Stimulated activated CD4-positive, alpha-beta T cell treated with anti-CD3 and anti-CD28 coated beads, Interleukin-12 subunit alpha, Interleukin-12 subunit beta, amount 100 ng/mL, for 4 hours (primary cell): ENCODE data around the gene TAS1R2.

Experiments used
- DNase-seq: peaks from one replicate; pipeline ENCODE4 v3.0.0-alpha.2; 2020

TAS1R2 gene

DNA sequence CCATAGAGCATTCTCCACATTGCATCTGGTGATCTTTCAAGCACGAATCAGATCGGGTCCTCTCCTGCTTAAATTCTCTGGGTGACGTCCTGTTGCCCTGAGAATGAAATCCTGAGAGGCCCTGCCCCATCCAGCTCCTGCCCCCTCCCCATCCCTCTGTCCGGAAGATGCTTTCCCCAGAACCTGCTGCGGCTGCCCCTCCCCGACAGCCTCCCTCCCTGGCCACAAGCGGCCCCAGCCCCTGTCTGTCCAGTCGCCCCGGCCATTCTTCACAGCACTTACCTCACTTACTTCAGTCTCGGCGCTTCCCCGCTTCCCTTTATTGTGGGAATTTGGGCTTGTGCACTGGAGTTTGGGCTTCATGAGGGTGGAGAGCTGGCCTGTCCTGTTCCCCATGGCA, 40.3 kb downstream of the TAS1R2 start:
- no peak for DNase-seq

DNA sequence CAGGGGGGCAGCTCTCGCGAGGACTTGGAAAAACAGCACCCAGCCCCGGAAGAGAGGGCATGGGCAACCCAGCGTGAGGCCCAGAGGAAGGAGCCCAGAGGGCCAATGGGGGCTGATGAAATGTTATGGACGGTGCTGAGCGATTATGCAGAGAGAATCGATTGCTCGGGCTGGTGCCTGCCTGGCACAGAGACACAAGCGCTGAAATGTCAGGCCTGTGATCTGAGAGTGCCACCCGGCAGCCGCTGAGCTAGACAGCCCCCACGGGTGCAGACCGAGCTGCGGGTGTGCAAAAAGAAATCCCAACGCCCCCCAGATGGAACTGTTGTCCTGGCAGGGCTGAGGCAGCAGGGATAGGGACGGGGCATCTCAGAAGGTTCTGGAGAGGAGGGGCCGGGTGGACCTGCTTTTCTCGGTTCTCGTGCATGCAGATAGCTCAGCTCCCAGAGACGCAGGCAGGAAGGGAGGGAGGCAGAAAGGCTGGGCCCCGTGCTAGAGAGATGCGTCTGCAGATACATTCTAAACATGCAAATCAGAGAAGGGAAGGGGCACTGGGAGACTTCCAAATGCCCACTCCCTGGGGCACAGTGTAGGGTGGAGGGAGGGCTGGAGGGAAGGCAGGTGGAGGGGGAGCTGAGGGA, 41.5 kb downstream of the TAS1R2 start:
- DNase-seq, result no peak

DNA sequence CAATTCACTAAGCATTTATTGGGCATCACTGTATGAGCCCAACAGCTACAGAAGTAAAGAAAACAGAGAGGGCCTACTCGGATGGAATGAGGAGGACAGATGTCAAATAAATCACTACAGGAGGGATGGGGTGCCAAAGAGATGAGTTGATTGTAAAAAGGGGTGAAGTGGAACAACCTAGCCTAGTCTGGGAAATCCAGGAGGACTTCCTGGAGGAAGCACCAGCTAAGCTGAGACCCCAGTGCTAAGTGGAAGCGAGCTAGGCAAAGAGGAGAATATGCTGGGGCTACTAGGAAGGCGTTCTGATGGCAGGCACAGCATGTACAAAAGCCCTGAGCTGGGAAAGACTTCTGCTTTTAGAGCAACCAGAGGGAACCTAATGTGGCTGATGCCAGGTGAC, 42.1 kb downstream of the TAS1R2 start:
- no peak for DNase-seq

DNA sequence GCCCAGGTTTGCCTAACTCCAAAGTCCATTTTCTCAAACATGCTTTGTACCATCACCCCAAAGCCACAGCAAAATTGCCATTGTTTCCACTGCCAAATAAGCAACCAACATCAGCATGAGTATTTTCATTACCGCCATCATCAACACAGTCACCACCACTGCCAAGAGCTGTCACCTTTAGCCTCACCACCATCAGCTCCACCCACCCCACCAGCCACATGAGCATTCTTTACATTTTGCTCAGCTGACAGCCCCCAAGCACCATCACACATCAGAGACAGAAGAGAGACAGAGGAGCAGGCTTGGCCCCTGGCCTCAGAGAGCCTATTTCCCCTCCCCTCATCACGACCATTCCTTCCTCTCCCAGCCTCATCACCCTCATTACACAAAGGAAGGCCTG, 42.7 kb downstream of the TAS1R2 start:
- DNase-seq, result no peak

DNA sequence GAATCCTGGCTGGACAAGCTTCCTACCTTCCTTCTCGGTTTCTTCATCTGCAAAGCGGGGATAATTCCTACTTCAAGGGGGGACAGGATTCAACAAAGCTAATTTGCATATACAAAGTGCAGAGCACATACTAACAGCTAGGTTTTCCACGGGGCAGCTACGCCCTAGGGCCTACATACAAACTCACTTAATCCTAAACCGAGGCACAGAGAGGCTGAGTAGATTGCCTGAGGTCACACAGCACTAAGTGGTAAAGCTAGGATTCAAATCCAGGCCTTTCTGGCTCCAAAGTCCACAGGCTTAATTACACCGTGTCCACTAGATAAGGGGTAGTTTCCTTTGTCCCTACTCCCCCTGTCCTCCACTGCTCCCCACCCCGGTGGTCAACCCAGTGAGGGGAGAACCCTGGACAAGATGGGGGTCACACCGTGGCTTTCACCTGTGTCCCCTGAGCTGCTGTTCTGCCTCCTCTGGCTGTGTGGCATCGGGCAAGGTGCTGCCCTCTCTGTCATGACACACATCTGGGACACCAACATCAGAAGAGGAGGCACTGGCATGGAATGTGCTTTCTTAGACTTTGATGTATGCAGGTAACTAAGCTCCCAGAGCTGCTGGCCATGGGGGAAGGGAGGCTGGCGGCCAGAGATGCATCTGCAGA, 44.5 kb downstream of the TAS1R2 start:
- DNase-seq, result no peak

DNA sequence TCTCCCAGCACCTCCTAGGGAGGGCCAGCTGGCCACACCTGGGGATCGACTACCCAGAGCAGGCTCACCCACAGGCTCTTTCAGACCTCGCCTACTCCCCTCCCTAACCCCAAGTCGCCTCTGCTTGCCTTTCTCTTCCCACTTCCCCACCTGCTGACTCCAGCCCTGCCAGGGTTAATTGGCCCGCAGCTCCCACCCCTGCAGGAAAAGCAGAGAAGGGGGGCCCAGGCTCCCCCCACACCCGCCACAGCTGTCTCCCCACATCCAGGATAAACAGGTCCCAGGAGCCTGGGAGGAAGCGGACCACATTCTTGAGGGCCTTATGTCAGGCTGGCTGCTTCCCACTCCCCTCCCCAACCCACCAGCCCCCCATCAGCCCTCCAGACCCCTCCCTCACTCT, 45.0 kb downstream of the TAS1R2 start:
- DNase-seq, result no peak

DNA sequence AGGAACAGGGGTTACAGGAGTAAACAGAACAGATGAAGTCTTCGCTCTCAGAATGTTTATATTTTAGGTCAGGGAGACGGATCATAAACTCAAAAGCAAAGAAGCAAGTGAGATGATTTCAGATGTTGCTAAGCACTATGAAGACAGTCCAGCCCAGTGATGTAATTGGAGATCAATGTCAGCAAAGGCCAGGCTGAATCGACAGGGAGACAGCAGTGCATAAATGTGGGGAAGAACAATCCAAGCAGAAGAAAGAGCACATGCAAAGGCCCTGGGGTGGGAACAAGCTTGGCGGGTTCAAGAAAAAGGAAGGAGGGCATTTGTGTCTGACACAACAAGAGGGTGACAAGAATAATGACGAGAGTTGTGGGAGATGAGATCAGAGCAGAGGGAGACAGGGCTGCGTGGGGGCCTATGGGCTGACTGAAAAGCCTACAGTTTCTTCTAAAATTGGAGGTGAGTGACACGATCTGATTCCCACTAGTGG, 47.0 kb downstream of the TAS1R2 start:
- no peak for DNase-seq

DNA sequence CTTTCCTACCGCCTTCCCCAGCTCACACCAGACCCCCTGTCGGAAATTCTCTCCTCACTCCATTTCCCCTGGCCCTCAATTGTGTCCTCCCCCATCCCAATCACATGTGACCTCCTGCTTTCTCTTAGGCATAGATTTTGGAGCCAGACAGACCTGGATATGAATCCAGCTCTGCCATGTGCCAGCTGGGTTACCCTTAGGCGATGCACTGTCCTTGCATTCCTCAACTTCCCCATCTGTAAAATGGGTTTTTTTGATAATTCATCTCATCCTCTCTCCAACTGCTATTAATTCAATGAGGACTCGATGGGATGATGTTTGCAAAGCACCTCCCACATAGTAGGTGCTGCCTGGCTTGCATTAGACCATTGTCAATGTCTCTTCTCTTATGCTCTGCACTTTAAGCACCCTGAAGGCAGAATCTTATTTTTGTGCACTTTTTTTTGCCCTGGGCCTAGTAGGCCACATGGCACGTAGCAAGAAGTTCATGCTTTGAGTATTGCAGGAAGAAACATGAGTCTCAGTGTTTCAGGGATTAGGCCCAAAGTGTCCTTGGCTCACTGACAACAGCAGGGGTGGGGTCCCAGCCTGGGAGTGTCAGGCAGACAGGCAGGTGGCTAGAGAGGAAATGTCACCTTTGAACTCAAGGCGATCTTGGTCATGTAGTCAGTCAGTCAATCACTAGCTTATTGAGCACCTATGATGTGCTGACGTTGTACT, 47.6 kb downstream of the TAS1R2 start:
- DNase-seq, result no peak

DNA sequence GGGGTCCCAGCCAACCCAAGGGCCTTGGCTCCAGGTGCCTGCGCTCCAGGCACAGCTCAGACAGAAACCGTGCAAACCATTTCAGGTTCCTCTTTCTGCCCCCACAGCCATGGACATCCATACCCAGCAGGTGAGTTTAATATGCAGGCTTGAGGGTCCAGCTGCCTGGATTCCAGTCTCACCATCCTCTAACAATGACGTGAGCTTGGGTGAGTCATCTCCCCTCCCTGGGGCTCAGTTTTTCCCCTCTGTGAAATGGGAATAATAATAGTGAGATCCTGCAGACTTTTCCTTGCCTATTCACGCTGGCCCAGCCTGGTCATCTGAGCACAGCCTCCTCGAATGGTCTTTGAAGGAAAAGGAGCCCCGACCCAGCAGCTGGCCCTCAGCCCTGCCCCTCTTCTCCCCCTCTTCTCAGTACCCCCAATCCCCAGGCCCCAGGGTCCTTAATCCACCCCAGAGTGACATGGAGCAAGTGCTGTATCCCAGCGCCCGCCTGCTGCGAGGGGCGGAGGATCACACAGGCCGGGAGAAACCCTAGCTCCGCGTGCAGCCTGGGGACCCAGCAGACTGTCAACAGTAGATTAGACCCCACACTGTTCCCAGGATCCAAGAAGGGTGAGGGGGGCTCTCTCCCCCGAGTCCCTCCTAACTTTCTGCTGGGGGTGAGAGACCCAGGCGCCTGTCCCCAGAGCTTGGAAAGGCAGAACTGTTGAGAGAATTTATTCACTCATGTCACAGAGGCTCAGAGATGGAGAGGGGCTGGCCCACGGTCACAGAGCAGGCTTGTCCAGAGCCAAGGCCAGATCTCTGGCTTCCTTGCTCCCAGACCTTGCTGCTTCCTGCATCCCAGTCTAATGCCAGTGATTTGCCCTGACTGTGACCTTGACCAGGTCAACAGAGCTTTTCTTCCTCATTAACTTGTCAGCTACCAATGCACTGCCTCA, 49.2 kb downstream of the TAS1R2 start:
- DNase-seq, result no peak

DNA sequence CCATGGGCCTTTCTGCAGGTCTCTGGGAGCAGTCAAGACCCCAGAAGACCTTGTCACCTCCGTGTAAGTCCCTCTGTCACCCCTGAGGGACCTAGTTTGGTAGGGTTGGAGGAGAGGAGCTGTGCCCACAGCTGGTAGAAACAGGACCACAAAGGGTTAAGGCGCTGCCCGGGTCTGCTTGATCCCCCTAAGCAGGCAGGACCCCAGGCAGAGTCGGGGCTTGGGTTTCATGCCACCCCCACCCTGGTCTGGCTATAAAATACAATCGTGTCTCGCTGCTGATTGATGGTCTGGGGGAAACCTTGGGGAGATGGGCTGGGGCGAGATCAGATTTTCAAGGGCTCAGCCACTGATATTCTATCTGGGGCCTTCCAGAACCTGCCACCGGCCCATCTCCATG, 50.9 kb downstream of the TAS1R2 start:
- no peak for DNase-seq

DNA sequence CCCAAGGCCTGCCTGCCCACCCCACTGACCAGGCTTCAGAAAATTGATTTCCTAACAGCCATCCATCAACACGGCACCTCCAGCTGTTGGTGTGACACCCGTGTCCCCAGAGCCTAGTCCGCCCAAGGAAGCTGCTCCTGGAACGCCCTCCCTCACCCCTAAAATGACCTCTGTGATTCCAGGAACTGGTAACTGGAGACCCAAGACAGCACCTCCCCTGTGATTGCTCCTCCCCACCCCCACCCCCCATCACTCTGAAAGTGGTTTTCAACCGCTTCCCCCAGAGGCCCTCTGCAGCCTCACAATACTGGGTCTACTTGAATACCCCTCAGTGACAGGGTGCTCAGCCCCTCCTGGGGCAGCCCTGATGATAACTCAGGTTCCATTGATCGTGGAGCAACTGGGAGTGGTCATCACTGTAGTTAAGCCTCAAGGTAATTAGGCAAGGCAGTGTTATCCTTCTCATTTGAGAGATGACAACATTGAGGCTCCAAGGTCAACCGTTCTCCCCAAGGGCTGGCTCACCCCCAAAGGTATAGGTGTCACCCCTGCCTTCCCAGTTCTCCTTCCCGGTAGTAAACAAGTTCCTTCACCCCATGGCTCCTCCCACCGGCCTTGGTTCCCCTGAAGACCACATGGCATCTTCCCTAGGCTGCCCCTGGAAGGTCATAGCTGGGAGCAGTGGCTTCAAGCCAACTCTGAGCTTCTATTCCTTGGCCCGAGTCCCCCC, 52.0 kb downstream of the TAS1R2 start:
- DNase-seq, result no peak

DNA sequence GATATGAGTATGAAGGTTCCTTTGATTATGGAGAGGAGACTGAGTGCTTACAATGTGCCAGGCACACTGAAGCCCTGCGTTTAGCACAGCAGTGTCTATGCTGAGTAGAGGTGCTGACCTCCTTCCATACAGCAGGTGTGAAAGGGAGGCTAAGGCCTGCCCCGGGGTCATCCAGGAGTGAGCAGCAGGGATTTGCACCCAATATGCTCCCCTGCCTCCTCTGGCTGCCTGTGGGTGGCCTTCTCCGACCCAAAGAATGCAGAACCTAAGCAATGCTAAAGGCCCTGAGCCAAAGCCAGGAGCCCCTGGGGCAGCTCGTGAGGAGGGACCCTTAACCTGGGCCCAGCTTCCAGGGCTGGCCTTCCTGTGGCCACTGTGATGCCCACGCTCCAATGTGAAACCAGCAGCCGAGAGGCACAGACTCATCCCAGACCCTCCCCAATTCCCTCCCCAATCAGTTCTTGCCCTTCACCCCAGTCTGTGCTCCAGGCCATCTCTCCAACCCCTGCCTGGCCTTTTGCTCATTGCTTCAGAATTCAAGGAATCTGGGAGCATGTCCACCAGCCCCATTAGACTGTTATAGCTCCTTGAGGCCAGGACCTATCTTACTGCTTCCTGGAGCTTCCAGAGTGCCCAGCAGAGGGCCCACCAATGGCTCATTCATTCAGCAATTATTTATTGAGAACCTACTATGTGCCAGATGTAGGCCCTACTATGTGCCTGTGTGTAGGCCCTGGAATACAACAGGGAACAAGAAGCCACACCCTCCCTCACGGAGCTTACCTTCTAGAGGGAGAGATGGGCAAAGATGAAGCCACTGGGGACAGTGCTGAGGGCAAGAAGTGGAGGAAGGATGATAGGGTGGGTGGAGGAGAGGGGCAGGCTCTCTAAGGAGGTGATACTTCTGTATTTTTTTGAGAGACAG, 53.3 kb downstream of the TAS1R2 start:
- no peak for DNase-seq

DNA sequence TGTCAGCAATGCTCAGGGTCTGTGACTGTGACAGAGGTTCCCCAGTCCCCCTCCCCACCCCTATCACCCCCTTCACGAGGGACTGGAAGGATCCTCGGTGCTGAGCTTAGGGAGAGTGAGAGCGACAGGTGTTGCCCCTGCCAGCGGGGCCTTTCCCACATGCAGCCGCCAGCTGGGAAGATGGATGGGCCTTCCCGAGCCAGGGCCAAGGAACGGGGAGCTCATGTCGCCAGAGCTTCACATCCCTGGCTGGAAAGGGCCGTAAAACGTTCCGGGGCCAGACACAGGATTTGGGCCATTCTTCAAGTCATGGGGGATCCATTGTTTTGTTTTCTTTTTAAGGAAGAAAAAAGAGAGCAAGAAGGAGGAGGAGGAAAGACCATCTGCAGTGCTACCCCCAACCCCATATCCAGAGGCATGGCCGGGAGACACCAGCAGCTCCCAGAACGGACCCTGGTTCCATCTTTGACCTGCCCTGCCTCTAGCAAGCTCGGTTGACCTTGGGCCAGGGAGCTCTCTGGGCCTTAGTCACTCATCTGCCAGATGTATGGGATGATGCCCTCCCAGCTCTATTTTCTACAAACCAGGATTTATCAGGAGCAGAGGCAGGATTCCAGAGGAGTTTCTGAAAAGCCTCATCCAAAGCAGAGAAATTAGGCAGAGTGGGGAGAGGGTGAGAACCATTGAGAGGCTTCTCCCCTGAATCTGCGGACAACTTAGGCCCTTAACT, 54.1 kb downstream of the TAS1R2 start:
- no peak for DNase-seq

DNA sequence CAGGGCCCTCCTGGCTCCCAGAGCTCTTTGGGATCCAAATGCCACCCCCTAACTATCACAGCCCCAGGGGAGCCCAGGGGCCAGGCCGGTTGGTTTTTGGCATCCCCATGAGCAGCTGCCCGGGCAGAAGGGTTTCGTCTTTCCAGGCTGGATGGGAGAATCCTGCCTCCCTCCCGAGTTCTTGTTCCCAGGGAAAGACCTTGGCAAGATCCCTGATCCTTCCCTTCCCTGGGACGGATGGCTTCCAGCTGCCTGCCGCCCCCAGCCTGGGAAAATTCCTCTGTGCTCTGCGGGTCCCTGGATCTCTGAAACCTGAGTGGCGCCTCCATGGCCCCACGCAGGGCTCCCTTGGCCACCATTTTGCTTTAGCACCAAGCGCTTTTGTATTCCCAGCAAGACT, 55.6 kb downstream of the TAS1R2 start:
- DNase-seq, result no peak

DNA sequence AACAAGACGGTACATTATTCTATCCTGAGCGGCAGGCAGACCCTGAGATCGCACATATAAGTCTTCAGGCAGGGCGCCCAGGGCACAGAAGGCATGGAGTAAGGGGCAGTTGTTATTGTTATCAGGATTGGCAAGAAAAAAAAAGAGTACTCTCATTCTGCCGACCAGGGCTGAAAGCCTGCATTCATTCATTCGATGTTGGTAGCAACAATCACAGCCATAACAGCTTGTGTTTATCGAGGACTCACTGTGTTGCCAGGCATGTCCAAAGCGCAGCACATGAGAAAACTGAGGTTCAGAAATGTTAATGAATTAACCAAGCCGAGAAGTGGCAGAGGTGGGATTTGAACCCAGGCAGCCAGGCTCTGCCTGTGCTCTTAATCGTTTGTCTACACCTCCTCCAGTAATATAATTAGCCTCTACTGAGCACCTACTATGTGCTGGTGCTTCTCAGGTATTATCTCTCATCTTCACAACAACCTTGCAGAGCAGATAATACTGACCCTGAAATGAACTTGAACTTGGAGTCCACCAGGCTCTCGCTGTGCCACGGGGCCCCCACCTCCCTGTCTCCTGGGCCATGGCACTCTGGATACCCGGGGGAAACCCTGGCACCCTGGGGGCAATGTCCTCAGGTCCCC, 56.2 kb downstream of the TAS1R2 start:
- no peak for DNase-seq

DNA sequence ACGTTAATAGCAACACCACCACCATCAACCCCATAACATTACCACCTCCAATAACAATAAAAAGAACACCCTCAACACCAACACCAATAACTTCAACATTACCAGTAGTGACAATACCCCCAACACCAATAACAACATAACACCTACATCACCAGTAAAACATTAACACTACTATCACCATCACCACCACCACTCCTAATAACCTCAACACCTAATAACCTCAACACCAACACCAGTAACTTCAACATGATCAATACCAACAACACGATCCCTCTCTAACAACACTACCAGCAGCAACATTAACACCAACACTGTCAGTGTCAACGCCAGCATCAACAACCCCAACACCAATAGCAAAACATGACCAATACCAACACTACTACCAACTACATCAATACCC, 57.2 kb downstream of the TAS1R2 start:
- no peak for DNase-seq

DNA sequence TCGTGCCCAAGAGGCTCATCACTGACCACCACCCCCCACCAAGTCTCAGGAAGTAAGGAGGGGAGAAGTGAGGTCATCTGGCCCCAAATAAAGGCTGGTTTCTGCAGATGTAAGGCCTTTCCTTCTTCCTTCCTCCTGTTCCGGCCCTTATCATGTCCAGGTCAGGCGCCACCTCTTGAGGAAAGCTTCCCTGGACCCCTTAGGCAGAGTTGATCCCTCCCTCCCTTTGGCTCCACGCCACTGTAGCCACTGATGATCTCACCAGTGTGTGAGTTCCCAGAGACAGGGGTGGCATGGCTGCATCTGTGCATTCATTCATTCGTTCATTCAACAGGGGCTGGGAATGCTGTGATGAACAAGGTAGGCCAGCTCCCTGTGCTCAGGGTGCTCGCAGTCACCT, 59.2 kb downstream of the TAS1R2 start:
- no peak for DNase-seq

DNA sequence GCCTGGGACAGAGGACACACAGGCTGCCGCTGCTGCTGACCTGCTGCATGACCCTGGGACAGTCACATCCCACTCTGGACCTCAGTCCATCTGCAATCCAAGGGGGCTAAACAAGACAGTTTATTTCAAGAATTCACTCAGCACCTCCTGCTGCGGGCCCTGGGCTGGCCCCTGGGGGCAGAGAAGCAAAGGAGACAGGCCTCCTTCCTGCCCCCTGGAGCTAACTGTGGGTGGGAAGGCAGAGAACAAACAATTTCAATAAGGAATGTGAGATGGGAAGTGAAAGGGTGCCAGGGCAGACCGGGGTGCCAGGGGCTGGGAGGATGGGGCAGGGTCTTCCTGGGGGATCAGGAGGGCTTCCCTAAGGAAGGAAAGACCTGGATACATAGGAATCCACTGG, 60.0 kb downstream of the TAS1R2 start:
- no peak for DNase-seq

DNA sequence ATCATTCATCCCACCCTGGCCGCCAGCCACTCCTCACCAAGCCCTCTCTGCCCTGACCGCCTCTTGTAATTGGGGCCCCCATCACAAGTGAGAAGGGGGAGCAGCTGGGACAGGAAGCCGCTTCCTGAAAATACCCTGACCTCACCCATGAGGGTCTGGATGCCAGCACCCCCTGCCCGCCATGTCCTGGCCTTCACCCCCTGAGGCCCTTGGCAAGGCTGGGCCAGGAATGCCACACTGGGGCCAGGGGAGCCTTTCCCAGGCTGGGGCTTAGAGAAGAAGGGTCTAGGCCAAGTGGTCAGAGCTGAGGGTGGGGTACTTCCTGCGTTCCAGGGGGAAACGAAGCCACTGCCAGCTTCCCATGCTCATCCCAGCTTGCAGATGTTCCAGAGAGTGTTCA, 60.5 kb downstream of the TAS1R2 start:
- no peak for DNase-seq

DNA sequence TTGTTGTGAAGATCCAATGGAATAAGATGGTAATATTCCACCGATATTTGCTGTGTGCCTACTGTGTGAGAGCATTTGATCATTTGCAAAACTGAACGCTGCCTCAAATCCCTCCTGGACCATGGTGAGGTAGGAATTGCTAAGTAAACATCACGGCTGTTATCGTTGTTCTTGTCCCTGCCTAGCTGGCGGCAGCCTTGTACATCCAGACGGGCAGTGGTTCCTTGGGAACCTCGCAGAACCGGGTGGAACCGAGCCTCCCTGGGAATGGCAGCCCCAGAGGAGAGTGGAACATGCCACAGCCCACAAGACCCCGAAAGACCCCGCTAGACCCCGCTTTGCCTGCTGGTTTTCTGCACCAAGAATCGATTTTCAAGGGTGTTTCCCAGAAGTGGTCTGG, 60.9 kb downstream of the TAS1R2 start:
- DNase-seq, result no peak
